CD4-positive, alpha-beta T cell treated with Interleukin-15 for 1 hour (primary cell): ENCODE measurements around the gene PCDH9.

ENCODE experiments used
- DNase-seq: peaks from one replicate; pipeline ENCODE4 v3.0.0-alpha.2; 2020

PCDH9 gene

DNA sequence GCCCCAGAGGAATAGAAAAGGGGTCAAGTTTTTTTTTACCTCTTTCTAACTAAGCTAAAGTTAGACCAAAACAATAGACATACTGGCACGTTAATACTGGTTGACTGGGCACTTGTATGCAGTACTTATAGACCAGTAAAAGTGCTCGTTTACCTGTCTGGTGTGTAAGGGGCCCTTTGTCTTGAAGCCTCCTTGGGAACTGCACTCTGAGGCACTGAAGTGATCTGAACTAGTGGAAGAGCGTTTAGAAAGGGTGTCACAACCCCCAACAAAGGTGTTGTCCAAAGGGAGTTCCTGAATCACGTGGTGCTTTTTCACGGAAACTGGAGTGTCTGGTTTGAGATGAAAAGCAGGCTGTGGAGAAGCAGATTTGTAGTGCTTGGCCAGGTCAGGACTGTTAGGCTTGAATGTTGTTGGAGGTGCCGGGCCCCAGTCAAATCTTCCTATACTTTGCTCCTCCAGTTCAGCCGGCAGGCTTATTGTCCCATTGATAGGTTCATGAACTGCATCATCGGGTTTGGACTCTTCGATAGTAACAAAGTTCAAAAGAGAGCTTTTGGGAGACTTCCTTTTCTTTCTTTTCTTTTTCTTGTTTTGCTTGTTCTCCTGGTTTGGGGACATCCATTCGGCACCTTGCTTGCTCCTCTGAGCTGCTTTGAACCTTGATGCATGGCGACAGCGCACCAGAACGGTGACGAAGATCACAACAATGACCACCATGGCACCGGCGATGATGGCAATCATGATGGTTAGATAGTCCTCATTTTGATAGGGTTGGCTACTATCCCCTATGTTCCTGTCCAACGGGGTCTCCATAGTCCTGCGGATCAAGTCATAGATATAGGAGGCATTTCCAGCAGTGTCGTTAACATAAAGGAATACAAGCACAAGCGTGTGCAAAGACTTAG is 4.6 kb downstream of the PCDH9 start:
- no peak for DNase-seq

DNA sequence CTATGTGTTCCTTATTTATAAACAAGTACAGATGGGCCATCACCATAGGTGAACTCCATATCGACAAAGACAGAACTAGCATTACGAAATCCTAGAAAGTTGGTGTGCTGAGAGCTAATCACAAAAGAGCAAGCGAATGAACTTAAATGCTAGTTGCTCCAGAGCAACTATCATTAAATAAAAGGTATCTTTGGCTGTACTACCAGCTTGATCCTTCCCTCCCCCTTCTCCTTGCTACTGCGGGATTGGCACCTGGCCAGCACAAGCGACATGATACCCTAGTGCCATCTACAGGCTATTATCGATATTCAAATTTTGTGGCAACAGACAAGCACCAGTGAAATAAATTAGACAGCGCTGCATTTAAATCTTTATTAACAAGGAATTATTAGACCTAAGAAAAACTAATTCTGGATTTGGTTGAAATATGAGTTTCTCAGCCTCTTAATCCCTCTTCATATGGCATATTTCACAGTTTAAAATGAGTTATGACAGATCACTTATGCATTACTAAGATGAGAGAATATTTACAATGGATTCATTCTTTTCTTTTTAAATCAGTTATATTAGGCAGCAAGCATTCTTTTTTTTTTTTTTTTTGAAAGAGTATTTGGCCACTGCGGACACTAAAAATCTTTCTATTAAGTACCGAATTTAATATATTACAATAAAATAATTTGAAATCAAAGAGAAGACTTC is 5.8 kb downstream of the PCDH9 start:
- peak; percentile 60 for DNase-seq

DNA sequence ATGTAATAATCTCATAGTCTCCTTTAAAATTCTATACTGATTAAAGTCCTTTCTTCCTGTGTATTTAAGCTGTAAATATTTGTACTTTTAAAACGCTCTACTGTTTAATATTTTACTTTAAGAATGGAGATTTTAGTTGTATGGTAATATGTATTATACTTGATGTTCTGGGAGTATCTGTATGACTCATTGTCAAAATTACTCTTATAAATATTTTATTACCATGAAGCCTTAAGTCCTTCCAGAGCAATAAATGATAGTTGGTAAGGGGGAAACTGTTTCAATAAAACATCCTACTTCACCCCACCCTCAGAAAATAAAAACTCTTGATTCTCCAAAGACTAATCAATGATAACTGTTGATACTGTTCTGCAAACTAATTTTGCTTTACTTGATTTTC is 6.4 kb downstream of the PCDH9 start:
- no peak for DNase-seq

DNA sequence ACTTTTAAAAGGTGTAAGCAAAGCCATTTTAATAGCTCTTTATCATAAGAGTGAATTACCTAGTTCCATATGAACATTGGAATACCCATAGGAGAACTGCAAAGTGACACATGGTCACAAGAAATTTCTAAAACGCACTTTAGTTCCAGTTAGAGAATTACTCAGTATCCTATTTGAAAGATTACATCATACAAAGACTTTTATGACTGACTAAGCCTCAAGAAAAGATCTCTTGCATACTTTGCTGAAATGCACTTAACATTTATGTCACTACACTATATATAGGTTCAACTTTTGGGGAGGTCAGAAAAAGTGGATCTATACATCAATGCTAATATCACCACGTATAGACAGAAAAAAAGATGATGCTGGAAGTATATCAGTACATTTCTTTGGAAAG is 7.1 kb downstream of the PCDH9 start:
- DNase-seq, result no peak

DNA sequence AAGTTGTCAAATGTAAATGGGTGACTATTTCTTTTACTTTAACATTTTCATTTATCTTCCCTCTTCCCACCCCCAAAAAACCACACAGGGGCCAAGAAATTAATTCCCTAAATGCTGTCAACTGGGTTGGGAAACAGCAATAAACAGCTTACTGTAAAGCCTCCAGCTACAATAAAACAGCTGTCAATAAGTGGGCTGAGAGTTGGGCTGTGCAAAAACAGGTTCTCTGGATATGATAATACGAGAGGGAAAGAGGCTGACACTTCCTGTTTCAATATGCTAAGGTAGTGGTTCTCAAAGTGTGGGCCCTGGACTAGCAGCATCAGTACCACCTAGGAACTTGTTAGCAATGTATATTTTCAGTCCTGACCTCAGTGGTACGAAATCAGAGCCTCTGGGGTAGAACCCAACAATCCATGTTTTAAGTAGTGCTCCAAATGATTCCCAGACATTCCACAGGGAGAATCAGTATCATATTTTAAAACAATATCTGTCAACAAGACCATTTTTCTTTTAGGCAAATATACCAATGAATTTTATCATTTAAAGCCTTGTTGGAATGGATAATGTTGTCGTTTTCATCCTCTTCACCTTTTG is 8.4 kb downstream of the PCDH9 start:
- DNase-seq, result no peak

DNA sequence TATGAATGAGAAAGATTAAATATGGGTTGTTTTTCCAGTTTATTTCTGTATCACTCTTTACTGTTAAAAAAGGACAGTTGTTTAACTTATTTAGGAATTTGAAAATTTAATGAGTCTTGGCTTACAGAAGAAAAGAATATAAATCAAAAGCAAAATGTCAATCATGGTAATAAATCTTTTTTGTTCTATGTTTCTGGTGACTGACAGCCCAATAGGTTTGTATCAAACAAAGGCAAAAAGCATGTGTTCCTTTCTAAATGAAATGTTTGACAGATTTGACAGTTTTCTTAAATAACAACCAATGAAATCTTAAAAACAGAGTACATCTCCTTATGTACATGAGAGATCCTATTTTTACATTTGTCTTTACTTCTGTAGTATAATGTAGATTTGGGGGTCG is 11.0 kb downstream of the PCDH9 start:
- DNase-seq, result no peak

DNA sequence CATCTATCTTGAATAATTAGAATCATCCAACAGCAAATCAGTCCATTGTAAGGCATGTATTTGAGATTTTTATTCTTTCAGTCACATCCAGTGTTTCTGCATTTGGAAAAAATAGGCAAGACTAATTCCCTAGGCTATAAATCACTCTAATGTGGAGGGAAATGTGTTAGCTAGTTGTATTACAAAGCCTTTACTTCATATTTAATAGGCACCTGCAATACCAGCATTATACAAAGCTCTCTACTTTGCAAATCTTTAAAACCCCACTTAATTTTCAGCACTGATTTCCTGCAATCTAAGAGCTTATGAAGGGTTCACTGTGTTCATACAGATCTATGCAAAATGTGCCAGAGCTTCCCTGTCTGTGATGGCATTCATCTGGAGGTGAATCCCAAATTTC is 12.3 kb downstream of the PCDH9 start:
- DNase-seq, result no peak

DNA sequence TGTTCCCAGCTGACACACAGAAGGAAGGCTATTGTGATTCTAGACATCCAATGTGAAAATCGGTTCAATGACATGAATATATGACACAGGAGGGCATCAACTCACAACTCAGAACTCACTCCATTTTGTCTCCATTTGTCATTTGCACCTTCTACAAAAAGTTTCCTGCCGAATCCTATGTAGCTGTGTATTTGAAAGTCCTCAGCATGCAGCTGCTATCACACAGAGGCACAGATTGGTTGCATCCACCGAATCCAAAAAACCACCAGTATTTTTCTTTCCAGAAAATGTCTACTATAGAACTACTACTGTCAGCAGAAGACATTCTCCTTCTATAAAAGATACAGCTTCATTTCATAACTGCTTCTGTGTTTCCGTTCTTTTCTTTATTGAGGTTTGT is 13.3 kb downstream of the PCDH9 start:
- DNase-seq, result no peak

DNA sequence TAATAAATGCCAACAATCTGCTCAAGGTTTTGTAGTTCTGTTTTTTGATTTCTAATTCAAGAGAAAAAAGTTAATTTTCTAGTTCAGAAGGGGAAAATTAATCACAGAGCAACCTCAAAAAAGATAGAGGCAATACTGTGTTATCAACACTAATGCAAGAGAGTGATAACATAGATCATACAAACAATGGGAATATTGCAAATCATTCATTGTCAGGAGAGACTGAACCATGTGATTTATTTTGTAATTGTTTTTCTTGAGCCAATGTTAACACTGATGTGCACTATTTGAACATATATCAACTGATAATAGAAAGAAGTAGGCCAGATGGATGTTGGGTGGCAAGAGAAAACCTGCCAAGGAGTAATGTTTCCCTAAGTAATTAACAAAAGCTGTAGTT is 19.9 kb downstream of the PCDH9 start:
- no peak for DNase-seq

DNA sequence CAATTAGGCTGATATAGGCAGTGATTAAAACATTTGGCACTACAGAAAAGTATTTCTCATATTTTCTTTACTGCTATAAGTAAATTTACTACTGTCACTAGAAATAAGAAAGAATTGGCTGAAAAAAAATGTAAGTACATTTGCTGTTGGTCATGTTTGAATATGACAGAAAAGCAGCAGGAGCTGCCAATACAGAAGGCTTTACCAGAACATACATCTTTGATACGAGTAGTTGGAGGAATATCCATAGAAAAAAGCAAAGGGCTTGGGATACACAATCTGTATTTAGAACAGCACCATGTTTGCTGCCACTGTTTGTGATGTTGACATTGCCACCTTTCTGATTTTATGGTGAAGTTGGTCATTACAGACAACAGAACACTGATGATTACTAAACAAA is 21.6 kb downstream of the PCDH9 start:
- DNase-seq, result no peak

DNA sequence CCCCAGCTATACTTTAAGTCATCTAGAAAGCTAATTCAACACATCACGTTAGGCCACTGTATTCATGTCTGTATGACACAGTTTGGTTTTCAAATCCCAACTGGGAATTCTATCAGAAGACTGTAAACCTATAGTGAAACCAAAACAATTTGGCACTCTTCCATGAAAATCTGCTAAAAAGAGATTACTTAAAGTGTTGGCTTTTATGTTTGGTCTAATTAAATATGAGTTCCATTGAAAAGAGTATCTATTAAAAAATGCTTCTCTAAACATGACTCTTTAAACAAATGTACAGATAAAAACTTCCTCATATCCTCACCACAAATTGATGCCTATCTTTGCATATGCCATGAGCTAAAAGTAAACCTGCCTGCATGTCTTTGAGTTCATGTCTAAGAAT is 25.4 kb downstream of the PCDH9 start:
- DNase-seq, result no peak

DNA sequence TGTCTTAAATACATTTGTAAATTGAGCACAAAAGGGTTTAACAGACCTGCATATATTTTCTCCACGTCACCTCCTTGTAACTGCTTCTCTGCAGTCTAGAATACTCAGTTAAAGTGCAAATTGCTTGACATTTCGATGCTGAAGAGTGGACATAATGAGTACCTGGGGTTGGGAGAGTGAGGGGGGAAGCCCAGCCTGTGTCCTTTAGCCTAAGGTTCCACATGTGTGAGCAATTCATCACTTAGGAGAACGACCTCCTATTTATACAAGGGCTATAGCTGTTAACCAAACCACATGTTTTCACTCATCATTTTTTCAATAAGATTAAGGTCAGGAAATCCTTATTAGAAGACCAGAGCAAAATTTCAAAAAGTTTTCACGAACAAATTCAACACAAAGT is 29.5 kb downstream of the PCDH9 start:
- DNase-seq, result no peak

DNA sequence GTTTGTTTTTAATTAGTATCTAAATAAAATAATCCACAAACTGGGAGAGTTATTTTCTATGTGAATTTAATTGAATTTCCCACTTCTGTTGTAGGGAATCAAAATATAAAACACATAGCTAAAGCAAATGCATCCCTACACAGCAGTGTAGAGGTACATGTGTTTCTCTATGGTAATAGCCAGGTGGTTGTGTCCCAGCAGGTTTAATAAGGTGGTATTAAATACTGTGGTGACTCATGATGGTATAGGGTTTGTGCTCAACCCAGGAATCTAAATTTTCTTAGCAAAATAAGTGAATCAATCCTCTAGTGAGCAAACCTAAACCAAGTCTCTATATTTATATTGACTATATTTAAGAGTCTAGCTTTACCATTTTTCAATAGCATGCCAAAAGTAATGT is 30.0 kb downstream of the PCDH9 start:
- DNase-seq, result no peak

DNA sequence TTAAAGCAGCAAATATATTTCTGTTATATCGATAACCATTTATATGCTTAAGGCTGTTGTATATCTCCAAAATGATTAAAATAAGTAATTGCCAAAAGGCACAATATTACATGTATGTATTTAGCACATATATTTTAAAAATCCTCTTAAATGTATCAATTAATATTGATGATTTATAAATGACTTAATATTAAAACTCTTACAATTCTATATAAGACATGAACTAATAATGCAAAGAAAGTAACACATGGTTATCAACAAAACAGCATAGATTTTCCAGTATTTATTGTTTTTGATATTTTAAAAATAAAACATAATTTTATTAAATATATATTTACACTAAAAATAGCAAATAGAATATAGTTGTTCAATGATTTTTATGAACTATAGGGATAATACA is 32.4 kb downstream of the PCDH9 start:
- no peak for DNase-seq

DNA sequence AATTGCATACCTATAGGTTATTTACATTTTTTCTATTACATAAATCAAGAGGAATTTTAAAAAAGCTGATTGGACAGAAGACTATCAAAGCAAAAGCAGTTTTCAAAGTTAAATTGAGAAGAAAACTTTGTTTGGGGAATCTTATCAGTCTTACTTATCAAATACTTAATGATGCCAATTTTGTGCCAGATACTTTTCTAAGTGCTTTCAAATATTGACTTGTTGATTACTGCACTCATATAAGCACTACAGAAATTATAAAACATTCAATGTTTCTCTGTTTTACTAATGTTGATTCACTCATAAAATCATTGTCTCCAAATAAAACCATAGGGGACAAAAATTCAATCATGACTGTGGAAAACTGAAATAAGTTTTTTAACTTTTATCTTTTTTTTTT is 36.2 kb downstream of the PCDH9 start:
- no peak for DNase-seq

DNA sequence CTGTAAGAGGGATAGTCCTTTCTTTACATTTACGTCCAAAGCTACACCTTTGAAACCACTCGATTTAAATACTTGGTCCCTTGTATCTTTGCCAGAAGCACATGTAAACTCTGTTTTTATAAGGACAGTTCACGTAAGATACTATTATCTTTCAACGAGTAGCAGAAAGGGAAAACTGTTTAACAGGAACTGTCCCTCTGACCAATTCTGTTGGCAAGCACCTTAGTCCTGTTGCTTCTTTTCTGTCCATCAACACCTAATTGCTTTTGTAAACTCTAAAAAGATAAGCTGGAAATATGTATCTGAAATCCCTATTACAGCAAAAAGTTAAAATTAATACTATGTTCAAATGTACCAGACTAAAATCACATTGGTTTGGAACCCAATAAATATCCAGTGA is 37.4 kb downstream of the PCDH9 start:
- no peak for DNase-seq

DNA sequence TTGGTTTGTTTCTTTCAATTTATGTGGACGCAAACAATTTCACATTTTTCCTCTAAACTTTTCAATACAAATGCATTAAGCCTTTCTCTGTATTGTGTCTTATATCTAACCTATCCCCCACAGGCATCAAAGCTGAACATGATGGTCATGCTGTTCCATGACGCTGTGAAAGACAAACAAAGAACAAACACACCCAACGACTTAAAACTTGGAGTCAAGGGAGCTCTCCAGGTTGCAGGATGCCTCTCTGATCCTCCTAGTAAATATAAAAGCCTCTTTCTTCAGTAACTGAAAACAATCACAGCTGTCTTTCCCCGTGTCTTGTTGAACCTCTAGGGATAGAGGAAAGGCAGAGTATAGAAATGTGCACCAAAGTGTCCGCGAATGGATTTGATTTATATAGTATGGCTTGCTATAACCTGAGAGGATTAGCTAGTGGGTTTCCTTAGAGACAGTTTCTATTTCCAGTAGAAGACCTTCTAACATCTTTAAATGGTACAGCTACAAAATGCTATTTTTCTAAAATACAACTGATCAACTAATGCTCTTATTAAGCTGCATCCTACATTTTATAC is 43.1 kb downstream of the PCDH9 start:
- DNase-seq, result no peak

DNA sequence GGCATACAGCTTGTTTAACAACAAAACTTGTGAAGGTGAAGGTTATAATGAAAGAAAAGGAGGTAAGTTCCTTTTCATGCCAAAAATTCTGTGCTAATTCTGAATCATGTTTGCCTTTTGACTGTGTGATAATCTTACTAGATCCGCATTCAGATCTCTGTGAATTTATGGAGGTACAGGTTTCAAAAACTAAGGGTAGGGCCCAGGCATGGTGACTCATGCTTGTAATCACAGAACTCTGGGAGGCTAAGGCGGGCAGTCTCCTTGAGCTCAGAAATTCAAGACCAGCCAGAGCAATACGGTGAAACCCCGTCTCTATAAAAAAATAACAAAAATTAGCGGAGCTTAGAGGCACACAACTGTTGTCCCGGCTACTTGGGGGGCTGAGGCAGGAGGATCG is 45.9 kb downstream of the PCDH9 start:
- no peak for DNase-seq

DNA sequence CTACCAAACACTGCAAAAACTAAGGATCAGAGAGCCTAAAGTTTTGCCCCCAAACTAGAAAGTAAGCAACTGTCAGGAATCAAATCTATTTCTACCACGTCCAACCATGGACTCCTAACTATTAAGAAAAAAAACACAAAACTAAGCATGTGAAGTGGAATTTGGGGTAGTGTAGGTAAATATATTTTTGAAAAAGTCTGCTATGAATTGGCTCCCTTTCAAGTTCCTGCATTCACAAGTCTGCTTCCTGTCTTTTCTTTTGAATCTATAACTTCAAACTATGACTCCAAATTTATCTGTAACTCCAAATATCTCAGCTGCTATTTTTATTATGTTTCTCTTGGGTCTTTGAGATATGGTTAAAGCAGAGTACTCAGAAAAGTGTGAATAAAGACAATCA is 47.0 kb downstream of the PCDH9 start:
- DNase-seq, result no peak

DNA sequence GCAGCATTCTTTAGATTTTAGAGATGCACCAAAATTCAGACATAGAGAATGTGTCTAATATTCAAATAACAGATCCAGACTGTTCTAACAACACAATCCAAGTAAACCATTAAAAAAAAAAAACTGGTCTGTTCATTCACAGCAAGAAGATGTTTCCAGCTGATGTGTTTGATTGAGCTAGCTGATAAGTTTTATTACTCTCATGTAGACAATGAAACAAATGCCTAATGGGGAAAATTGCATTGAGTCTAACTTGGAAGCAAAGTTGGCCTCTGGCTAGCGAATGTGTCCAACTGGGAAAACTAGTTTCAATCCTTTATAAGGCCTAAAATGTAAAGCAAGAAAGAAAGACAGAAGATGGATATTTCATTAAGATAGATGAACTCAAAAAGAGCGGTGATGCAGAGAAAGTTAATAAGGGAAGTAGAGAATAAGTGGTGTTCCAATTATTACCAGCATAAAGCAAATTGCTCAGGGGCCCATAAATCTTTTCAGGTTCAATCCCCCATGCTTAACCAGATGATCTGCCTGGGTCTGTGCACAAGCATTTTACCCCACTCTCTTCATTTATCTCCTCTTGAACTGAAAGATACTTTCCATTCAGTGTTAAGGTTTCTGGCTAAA is 54.2 kb downstream of the PCDH9 start:
- no peak for DNase-seq

DNA sequence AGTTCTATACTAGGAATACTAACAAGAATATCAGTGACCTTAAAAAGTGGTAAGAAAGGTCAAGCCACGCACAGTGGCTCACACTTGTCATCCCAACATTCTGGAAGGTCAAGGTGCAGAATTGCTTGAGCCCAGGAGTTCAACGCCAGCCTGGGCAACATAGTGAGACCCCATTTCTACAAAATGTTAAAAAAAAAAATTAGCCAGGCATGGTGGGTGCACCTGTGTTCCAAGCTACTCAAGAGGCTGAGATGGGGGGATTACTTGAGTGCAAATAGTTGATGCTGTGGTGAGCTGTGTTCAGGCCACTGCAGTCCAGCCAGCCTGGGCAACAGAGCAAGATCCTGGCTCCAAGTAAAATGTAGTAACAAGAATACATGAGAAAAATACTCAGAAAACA is 61.8 kb downstream of the PCDH9 start:
- no peak for DNase-seq

DNA sequence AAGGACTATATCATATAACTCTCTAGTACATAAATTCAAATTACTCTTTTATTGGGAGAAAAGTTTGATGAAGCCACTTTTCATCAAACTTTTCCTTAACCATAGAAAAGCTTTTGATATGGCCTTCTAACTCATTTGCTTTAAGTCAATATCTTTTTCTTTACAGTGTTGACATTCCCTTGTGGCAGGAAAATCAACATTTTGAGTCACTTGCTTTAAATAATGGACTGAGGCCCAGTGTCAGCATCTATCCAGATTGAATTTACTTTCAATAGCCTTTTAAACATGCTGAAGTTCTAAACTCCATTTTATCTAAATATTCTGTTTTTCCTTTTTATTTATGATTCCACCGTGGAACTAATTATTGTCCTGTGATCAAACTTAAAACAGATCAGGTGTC is 62.7 kb downstream of the PCDH9 start:
- DNase-seq, result no peak

DNA sequence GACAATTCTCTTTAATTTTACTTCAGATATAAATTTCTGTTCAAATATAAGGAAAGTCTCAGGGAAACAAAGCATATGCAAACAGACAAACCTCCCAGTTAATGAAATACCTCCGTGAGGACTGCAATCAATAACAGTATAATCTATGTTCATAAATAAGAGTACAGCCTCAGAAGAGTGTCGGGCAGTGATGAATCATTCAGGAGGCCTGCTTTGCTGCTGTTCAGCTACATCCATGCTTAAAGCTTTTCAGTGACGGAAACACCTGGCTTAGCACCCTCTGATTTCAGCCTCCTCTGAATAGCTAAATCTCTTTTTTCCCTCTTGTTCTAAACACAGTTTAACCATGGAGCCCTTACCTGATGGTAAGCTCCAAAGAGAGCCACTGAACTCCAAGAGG is 69.0 kb downstream of the PCDH9 start:
- no peak for DNase-seq
